ENCODE measurements around the gene SPTB.

SPTB gene

DNA sequence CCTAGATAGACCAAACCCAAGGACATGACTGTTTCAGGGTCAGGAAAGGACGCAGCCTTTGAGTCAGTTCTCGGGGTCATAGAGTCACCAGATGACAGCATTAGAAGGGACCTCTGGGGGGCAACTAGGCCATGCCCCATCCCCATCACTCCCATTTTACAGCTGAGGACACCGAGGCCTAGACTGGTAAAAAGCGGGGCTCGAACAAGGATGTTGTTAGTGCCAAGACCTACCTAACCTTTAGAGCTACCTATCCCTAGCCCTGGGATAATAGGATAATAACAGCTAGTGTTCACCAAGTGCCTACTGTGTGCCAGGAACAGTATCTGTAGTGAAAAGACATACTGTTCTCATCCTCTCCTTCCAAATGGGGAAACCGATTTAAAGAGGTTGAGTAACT is 126.8 kb downstream of the SPTB start:
- no peak for DNase-seq (ENCODE audit: low spot score)
- TF ChIP-seq, protein P1, sequence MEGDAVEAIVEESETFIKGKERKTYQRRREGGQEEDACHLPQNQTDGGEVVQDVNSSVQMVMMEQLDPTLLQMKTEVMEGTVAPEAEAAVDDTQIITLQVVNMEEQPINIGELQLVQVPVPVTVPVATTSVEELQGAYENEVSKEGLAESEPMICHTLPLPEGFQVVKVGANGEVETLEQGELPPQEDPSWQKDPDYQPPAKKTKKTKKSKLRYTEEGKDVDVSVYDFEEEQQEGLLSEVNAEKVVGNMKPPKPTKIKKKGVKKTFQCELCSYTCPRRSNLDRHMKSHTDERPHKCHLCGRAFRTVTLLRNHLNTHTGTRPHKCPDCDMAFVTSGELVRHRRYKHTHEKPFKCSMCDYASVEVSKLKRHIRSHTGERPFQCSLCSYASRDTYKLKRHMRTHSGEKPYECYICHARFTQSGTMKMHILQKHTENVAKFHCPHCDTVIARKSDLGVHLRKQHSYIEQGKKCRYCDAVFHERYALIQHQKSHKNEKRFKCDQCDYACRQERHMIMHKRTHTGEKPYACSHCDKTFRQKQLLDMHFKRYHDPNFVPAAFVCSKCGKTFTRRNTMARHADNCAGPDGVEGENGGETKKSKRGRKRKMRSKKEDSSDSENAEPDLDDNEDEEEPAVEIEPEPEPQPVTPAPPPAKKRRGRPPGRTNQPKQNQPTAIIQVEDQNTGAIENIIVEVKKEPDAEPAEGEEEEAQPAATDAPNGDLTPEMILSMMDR (IDR thresholded peaks at IDR 0.05; ENCODE audit: borderline replicate concordance, control extremely low read depth, extremely low read depth, insufficient read depth, missing control alignments), result no peak
- in situ Hi-C loops (cut with MboI; ENCODE audit: low sequenced_read_pairs, unreplicated experiment), result no loop called here

- DNase-seq (ENCODE audit: low spot score), result no peak
- in situ Hi-C loops (cut with MboI; ENCODE audit: low sequenced_read_pairs, unreplicated experiment), result no loop called here
- TF ChIP-seq, protein P1 (IDR thresholded peaks at IDR 0.05; ENCODE audit: borderline replicate concordance, control extremely low read depth, extremely low read depth, insufficient read depth, missing control alignments), result no peak
Measured at GRCh38 chr14:64748995-64749714, 130.6 kb downstream of the SPTB start.

DNA sequence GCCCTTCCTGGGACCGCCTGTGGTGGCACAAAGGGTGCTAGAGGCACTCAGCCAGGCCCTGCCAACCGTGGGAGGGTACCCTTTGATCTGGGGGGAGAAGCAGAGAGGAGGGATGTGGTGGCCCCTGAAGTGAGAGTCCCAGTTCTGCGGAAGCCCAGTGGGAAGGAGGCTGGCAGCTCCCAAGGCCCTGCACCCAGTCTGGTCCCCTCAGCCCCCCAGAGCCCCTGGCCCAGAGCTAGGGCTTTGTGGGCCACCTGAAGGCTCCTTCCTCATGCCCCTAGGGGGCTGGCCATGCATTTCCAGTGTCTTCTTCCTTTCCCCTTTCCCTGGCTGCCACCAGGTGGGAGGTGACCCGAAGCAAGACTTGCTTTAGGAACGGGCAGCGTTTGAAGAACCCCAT is 131.2 kb downstream of the SPTB start:
- TF ChIP-seq, protein P1 (IDR thresholded peaks at IDR 0.05; ENCODE audit: borderline replicate concordance, control extremely low read depth, extremely low read depth, insufficient read depth, missing control alignments), result no peak
- no peak for DNase-seq (ENCODE audit: low spot score)
- in situ Hi-C loops (cut with MboI; ENCODE audit: low sequenced_read_pairs, unreplicated experiment), result no loop called here

GRCh38 chr14:64747327-64747726 is 132.4 kb downstream of the SPTB start:
- no peak for DNase-seq (ENCODE audit: low spot score)
- TF ChIP-seq, protein P1 (IDR thresholded peaks at IDR 0.05; ENCODE audit: borderline replicate concordance, control extremely low read depth, extremely low read depth, insufficient read depth, missing control alignments), result no peak
- in situ Hi-C loops (cut with MboI; ENCODE audit: low sequenced_read_pairs, unreplicated experiment), result no loop called here

- DNase-seq (ENCODE audit: low spot score), result no peak
- TF ChIP-seq, protein P1 (IDR thresholded peaks at IDR 0.05; ENCODE audit: borderline replicate concordance, control extremely low read depth, extremely low read depth, insufficient read depth, missing control alignments), result no peak
Measured at GRCh38 chr14:64746298-64747250, 133.1 kb downstream of the SPTB start.

DNA sequence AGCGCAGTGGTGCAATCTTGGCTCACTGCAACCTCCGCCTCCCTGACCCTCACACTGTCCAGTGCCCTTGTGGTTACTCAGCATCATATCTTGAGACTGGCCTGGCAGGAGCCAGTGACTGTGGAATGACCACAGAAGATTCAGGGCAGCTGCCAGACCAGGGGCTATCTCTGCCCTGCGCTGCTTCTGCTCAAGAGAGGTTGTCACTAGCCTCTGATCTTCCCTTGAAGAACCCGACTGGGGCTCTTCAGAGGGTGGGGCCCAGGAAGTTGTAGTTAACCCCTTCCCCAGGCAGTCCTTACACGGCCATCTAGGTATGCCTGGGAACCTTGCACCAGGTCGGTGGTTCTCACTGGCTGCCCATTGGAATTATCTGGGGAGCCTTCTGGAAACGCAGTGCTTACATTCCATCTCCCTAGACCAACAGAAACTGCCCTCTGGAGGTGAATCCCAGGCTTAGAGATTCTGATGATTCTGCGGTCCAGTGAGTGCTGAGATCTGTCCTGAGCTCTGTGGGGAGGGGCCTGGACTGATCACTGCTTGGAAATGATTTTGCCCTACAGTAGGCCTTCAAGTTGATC is 134.1 kb downstream of the SPTB start:
- in situ Hi-C loops (cut with MboI; ENCODE audit: low sequenced_read_pairs, unreplicated experiment), result no loop called here
- DNase-seq (ENCODE audit: low spot score), result no peak
- TF ChIP-seq, protein P1 (IDR thresholded peaks at IDR 0.05; ENCODE audit: borderline replicate concordance, control extremely low read depth, extremely low read depth, insufficient read depth, missing control alignments), result no peak

More at GRCh38 chr14:64746298-64747250, 133.1 kb downstream of the SPTB start:
- in situ Hi-C loops (cut with MboI; ENCODE audit: low sequenced_read_pairs, unreplicated experiment), result no loop called here
